ENCODE measurements around the gene TRIM44.

Gene TRIM44

GRCh38 chr11:35841733-35842132, 179.2 kb downstream of the TRIM44 start:
- no peak for DNase-seq (ENCODE audit: low read depth, low spot score)
- TF ChIP-seq CTCF (IDR thresholded peaks at IDR 0.05; ENCODE audit: low read depth, low read length) = no peak
- in situ Hi-C loops (cut with HindIII; ENCODE audit: low sequenced_read_pairs) = no loop called here
- no peak overlapping the region for H3K4me3 ChIP-seq (ENCODE audit: low read depth, low read length)

GRCh38 chr11:35842958-35843357, 180.4 kb downstream of the TRIM44 start:
- DNase-seq (ENCODE audit: low read depth, low spot score) = no peak
- in situ Hi-C loops (cut with HindIII; ENCODE audit: low sequenced_read_pairs) = no loop called here
- H3K4me3 ChIP-seq (ENCODE audit: low read depth, low read length) = no peak overlapping the region
- no peak for TF ChIP-seq CTCF (IDR thresholded peaks at IDR 0.05; ENCODE audit: low read depth, low read length)

GRCh38 chr11:35844579-35844978, 182.0 kb downstream of the TRIM44 start:
- H3K4me3 ChIP-seq (ENCODE audit: low read depth, low read length) = no peak overlapping the region
- no peak for DNase-seq (ENCODE audit: low read depth, low spot score)
- in situ Hi-C loops (cut with HindIII; ENCODE audit: low sequenced_read_pairs) = no loop called here
- no peak for TF ChIP-seq CTCF (IDR thresholded peaks at IDR 0.05; ENCODE audit: low read depth, low read length)

GRCh38 chr11:35845860-35846259, 183.3 kb downstream of the TRIM44 start:
- in situ Hi-C loops (cut with HindIII; ENCODE audit: low sequenced_read_pairs) = no loop called here
- TF ChIP-seq CTCF (IDR thresholded peaks at IDR 0.05; ENCODE audit: low read depth, low read length) = no peak
- H3K4me3 ChIP-seq (ENCODE audit: low read depth, low read length) = no peak overlapping the region
- DNase-seq (ENCODE audit: low read depth, low spot score) = no peak

GRCh38 chr11:35846874-35847273, 184.3 kb downstream of the TRIM44 start:
- H3K4me3 ChIP-seq (ENCODE audit: low read depth, low read length) = no peak overlapping the region
- no peak for TF ChIP-seq CTCF (IDR thresholded peaks at IDR 0.05; ENCODE audit: low read depth, low read length)
- DNase-seq (ENCODE audit: low read depth, low spot score) = no peak
- in situ Hi-C loops (cut with HindIII; ENCODE audit: low sequenced_read_pairs) = no loop called here

GRCh38 chr11:35847473-35847872, 184.9 kb downstream of the TRIM44 start:
- no peak for TF ChIP-seq CTCF (IDR thresholded peaks at IDR 0.05; ENCODE audit: low read depth, low read length)
- H3K4me3 ChIP-seq (ENCODE audit: low read depth, low read length) = no peak overlapping the region
- no peak for DNase-seq (ENCODE audit: low read depth, low spot score)
- in situ Hi-C loops (cut with HindIII; ENCODE audit: low sequenced_read_pairs) = no loop called here

- TF ChIP-seq CTCF (IDR thresholded peaks at IDR 0.05; ENCODE audit: low read depth, low read length) = no peak
- DNase-seq (ENCODE audit: low read depth, low spot score) = no peak
- in situ Hi-C loops (cut with HindIII; ENCODE audit: low sequenced_read_pairs) = no loop called here
- no peak overlapping the region for H3K4me3 ChIP-seq (ENCODE audit: low read depth, low read length)
Measured at GRCh38 chr11:35848616-35849015, 186.0 kb downstream of the TRIM44 start.
